Muscle layer of duodenum (tissue), 2 donors: Measurements from ENCODE around the gene POFUT2.
A peak's percentile ranks its signal among the peaks of the same experiment; 100 is the strongest.

Source experiments
- H3K27ac ChIP-seq: one replicate; pipeline ENCODE4 v1.7.0; 2013; ENCODE audit warnings: mild to moderate bottlenecking, low read length
- H3K27me3 ChIP-seq: one replicate; pipeline ENCODE4 v1.7.0; 2013; ENCODE audit warnings: low read depth, mild to moderate bottlenecking, control low read depth, low read length
- H3K36me3 ChIP-seq, 2 donors: one replicate each; pipeline ENCODE4 v1.7.0; 2013; ENCODE audit warnings: low read length in 2 of 2, control low read depth in 1 of 2, mild to moderate bottlenecking in 1 of 2; ENCODE audit not compliant: insufficient read depth in 2 of 2, control insufficient read depth in 1 of 2
- H3K4me1 ChIP-seq, 2 donors: one replicate each; pipeline ENCODE4 v1.7.0; 2013; ENCODE audit warnings: low read length in 2 of 2, mild to moderate bottlenecking in 2 of 2, control low read depth in 1 of 2, moderate library complexity in 1 of 2; ENCODE audit not compliant: insufficient read depth in 2 of 2, control insufficient read depth in 1 of 2
- H3K4me3 ChIP-seq, 2 donors: one replicate each; pipeline ENCODE4 v1.7.0; 2013; ENCODE audit warnings: low read length in 2 of 2, low read depth in 1 of 2, mild to moderate bottlenecking in 1 of 2
- H3K9me3 ChIP-seq, 2 donors: one replicate each; pipeline ENCODE4 v1.7.0; 2013; ENCODE audit warnings: low read length in 2 of 2, control low read depth in 1 of 2, mild to moderate bottlenecking in 1 of 2; ENCODE audit not compliant: control insufficient read depth in 1 of 2
- donor health status: healthy.

POFUT2 gene

GRCh38 chr21:45306832-45307571 is 19.3 kb upstream of the POFUT2 start:
- Histone ChIP-seq H3K4me3 (peak overlapping the region in 1 of 2 donors; percentile 32), H3K27ac (peak overlapping the region; percentile 23), H3K4me1 (peaks cover 4 to 20% of the 10 kb centered on the region in 2 donors)

GRCh38 chr21:45306453-45306831 is 18.7 kb upstream of the POFUT2 start:
- peak overlapping the region; percentile 23 for H3K27ac ChIP-seq

More at GRCh38 chr21:45306832-45307571, 19.3 kb upstream of the POFUT2 start:
- H3K27me3 ChIP-seq: no peaks in the 10 kb centered on the region
- H3K9me3 ChIP-seq: no peaks in the 10 kb centered on the region
- no peaks in the 10 kb centered on the region for H3K36me3 ChIP-seq

DNA sequence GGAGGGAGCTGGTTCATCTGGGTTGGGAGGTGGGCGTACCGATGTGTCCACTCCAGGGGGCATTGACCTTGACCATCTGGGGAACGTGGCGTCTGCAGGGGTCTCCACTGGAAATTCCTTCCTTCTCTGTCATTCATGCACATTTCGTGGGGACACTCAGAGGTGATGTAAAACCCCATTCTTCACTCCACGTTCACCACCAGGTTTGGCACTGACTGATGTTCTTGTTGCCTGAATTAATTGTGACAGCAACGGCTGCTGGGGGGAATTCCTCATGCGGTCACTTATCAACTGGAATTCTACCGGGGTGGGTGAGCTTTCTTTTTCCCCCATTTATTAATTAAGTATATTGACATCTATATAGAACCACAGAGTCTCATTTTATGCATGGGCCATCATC is 18.1 kb upstream of the POFUT2 start:
- no peaks in the 10 kb centered on the region for H3K9me3 ChIP-seq
- no peak overlapping the region for H3K4me3 ChIP-seq
- H3K4me1 ChIP-seq: peaks cover 4 to 20% of the 10 kb centered on the region in 2 donors
- no peaks in the 10 kb centered on the region for H3K27me3 ChIP-seq
- H3K27ac ChIP-seq: peak overlapping the region; percentile 23
- no peaks in the 10 kb centered on the region for H3K36me3 ChIP-seq

More at GRCh38 chr21:45306453-45306831, 18.7 kb upstream of the POFUT2 start:
- no peak overlapping the region for H3K4me3 ChIP-seq
- H3K36me3 ChIP-seq: no peaks in the 10 kb centered on the region
- no peaks in the 10 kb centered on the region for H3K27me3 ChIP-seq
- no peaks in the 10 kb centered on the region for H3K9me3 ChIP-seq
- peaks cover 4 to 20% of the 10 kb centered on the region in 2 donors for H3K4me1 ChIP-seq

DNA sequence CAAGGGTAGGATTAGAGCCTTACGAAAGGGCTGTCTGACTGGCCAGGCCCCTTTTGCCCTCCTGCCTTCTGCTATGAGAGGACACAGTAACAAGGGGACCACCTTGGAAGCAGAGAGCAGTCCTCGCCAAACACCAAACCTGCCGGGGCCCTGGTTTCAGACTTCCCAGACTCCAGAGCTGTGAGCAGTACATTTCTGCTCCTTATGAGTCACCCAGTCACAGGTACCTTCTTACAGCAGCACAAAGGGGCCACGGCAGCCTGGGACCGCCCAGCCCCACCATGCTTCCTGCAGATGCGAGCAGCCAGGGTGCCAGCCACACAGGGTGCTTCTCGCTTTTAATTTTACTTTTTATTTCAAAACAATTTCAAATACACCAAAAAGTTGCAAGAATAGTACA is 17.2 kb upstream of the POFUT2 start:
- H3K4me1 ChIP-seq: peaks cover 4 to 20% of the 10 kb centered on the region in 2 donors
- no peaks in the 10 kb centered on the region for H3K9me3 ChIP-seq

GRCh38 chr21:45304476-45304830 is 16.8 kb upstream of the POFUT2 start:
- H3K4me1 ChIP-seq: peaks cover 4 to 20% of the 10 kb centered on the region in 2 donors
- H3K27me3 ChIP-seq: no peaks in the 10 kb centered on the region
- H3K36me3 ChIP-seq: no peaks in the 10 kb centered on the region
- no peak overlapping the region for H3K27ac ChIP-seq
- H3K4me3 ChIP-seq: no peak overlapping the region
- no peaks in the 10 kb centered on the region for H3K9me3 ChIP-seq

More for the DNA sequence above, 17.2 kb upstream of the POFUT2 start:
- Histone ChIP-seq H3K27ac (no peak overlapping the region), H3K27me3 (no peaks in the 10 kb centered on the region), H3K4me3 (no peak overlapping the region), H3K36me3 (no peaks in the 10 kb centered on the region)

DNA sequence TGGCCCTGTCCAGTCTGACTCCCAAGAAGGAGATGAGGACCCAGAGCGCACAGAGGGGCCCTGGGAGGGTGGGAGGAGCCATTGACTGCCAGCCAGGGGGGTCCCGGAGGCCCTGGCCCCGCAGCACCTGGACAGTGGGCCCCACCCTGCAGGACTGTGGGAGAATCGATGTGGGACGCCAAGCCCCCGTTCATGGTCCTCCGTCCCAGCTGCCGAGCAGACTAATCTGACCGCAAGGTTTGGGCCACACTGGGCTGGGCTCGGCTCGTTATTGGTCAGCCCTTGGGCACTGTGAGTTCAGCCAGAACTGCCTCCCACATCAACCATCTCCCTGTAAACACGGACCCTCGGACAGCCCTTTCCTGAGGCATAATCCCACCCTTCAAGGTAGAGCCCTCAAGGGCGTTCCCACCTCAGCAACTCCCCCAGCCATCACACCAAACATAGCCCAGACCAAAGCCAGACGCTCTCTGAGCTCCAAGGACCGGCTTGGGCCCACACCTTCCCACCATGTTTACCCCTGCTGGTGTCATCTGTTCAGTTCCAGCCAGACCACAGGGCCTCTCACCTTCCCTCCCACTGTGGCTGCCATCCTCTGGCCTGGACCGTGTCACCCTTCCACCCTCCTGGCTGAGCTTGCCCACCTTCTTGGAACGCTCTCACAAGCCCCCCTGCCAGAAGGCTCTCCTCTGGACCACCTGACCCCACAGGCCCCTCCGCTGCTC is 16.2 kb upstream of the POFUT2 start:
- no peaks in the 10 kb centered on the region for H3K27me3 ChIP-seq
- no peaks in the 10 kb centered on the region for H3K9me3 ChIP-seq
- H3K36me3 ChIP-seq: no peaks in the 10 kb centered on the region
- peaks cover 4 to 20% of the 10 kb centered on the region in 2 donors for H3K4me1 ChIP-seq
- no peak overlapping the region for H3K4me3 ChIP-seq
- H3K27ac ChIP-seq: no peak overlapping the region

GRCh38 chr21:45303091-45303615 is 15.5 kb upstream of the POFUT2 start:
- no peak overlapping the region for H3K27ac ChIP-seq
- H3K4me1 ChIP-seq: peaks cover 0 to 17% of the 10 kb centered on the region in 2 donors

GRCh38 chr21:45302082-45303061 is 14.7 kb upstream of the POFUT2 start:
- peak overlapping the region; percentile 84 for H3K27ac ChIP-seq
- H3K9me3 ChIP-seq: no peaks in the 10 kb centered on the region
- peaks cover 0 to 10% of the 10 kb centered on the region in 2 donors for H3K4me1 ChIP-seq
- no peak overlapping the region for H3K4me3 ChIP-seq
- no peaks in the 10 kb centered on the region for H3K27me3 ChIP-seq
- no peaks in the 10 kb centered on the region for H3K36me3 ChIP-seq

More at GRCh38 chr21:45303091-45303615, 15.5 kb upstream of the POFUT2 start:
- no peaks in the 10 kb centered on the region for H3K36me3 ChIP-seq
- no peaks in the 10 kb centered on the region for H3K27me3 ChIP-seq
- no peak overlapping the region for H3K4me3 ChIP-seq
- H3K9me3 ChIP-seq: no peaks in the 10 kb centered on the region

- Histone ChIP-seq H3K4me3 (no peak overlapping the region), H3K9me3 (no peaks in the 10 kb centered on the region), H3K36me3 (no peaks in the 10 kb centered on the region), H3K27ac (peak overlapping the region; percentile 84), H3K27me3 (no peaks in the 10 kb centered on the region), H3K4me1 (peaks cover 0 to 5% of the 10 kb centered on the region in 2 donors)
Measured at GRCh38 chr21:45301521-45302081, 13.9 kb upstream of the POFUT2 start.

- Histone ChIP-seq H3K36me3 (no peaks in the 10 kb centered on the region), H3K4me3 (no peak overlapping the region), H3K27ac (peak overlapping the region; percentile 84), H3K27me3 (no peaks in the 10 kb centered on the region), H3K9me3 (no peaks in the 10 kb centered on the region), H3K4me1 (no peaks in the 10 kb centered on the region)
Measured at GRCh38 chr21:45300786-45301520, 13.3 kb upstream of the POFUT2 start.
